Measurements from ENCODE around the gene XRRA1. TPM values are rescaled to one million over a fixed set of nuclear protein-coding genes. Genes with fewer than 3 reads are reported as not detected.

Gene XRRA1
- total RNA-seq, 1 experiment from 2014 or later = 7.3 TPM

DNA sequence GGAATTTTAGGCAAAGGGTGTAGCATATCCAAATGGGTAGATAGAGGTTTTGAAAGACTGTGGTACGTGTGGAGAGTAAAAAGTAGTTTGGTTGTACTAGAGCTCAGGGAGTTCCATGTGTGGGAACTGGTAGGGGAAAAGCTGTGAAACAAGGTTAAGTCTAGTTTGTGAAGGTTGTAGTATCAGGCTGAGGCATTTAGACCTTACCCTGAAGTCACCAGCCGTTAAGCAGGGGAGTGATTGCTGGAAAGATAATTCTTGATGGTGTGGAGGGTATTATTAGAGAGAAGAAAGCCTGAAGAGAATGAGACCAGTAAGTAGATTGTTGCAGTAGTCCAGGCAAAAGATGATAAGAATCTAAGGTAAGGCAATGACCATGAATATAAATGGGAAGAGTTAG is 132.2 kb downstream of the XRRA1 start:
- no peaks in the 10 kb centered on the region for H3K36me3 ChIP-seq (ENCODE audit: insufficient read depth, low read length, poor library complexity, severe bottlenecking)
- H3K4me1 ChIP-seq (ENCODE audit: insufficient read depth, low read length, poor library complexity, severe bottlenecking) = no peaks in the 10 kb centered on the region
- no peaks in the 10 kb centered on the region for H3K27me3 ChIP-seq (replicated peaks; ENCODE audit: insufficient read depth, low read depth, low read length, poor library complexity)
- intact Hi-C loops (cut with micrococcal nuclease; ENCODE audit: unreplicated experiment) = no loop called here
- CTCF ChIA-PET = no interaction called here
- BruUV-seq (replicated peaks) = no TSS peak
- POLR2A ChIA-PET (ENCODE audit: low non-redundant PET) = no interaction called here
- DNase-seq (ENCODE audit: low spot score) = no peak
- H3K9me3 ChIP-seq (ENCODE audit: low read depth, low read length, poor library complexity, severe bottlenecking) = no peaks in the 10 kb centered on the region
- TF ChIP-seq, protein P1, sequence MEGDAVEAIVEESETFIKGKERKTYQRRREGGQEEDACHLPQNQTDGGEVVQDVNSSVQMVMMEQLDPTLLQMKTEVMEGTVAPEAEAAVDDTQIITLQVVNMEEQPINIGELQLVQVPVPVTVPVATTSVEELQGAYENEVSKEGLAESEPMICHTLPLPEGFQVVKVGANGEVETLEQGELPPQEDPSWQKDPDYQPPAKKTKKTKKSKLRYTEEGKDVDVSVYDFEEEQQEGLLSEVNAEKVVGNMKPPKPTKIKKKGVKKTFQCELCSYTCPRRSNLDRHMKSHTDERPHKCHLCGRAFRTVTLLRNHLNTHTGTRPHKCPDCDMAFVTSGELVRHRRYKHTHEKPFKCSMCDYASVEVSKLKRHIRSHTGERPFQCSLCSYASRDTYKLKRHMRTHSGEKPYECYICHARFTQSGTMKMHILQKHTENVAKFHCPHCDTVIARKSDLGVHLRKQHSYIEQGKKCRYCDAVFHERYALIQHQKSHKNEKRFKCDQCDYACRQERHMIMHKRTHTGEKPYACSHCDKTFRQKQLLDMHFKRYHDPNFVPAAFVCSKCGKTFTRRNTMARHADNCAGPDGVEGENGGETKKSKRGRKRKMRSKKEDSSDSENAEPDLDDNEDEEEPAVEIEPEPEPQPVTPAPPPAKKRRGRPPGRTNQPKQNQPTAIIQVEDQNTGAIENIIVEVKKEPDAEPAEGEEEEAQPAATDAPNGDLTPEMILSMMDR (conservative IDR thresholded peaks at IDR 0.05; ENCODE audit: low read depth, low read length) = no peak
- no peak for TF ChIP-seq EZH2 (IDR thresholded peaks at IDR 0.05; ENCODE audit: borderline replicate concordance, low read depth, low read length, poor library complexity, severe bottlenecking)
- no peak overlapping the region for H3K4me3 ChIP-seq (ENCODE audit: low read depth, low read length, poor library complexity, severe bottlenecking)
- H3K27ac ChIP-seq (ENCODE audit: low read depth, low read length, poor library complexity, severe bottlenecking) = no peak overlapping the region

DNA sequence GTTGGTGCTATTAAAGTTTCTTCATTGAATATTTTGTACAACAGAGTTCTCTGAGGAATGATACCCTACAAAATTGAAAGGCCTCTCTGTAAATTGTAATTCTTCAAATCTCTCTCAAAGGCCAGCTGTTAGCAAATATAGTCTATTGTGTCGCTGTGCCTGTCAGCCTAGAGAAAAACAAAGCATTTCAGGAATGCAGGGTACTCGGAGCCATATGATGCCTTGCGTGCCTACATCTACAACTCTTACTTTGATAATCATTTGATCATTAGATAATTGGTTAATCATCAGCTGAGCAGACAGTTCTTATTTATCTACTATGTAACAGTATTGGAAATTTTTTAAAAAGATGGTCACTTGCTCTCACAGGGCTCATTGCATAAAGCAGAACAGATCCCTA is 132.9 kb downstream of the XRRA1 start:
- POLR2A ChIA-PET (ENCODE audit: low non-redundant PET) = interaction anchor here (0.6 kb wide), 1 partner anchor 323 kb away, joined by 13 read pairs; no protein-coding TSS in a partner anchor
- BruUV-seq (replicated peaks) = no TSS peak
- Histone ChIP-seq H3K9me3 (ENCODE audit: low read depth, low read length, poor library complexity, severe bottlenecking) (no peaks in the 10 kb centered on the region), H3K4me3 (ENCODE audit: low read depth, low read length, poor library complexity, severe bottlenecking) (no peak overlapping the region), H3K4me1 (ENCODE audit: insufficient read depth, low read length, poor library complexity, severe bottlenecking) (no peaks in the 10 kb centered on the region), H3K27ac (ENCODE audit: low read depth, low read length, poor library complexity, severe bottlenecking) (no peak overlapping the region), H3K36me3 (ENCODE audit: insufficient read depth, low read length, poor library complexity, severe bottlenecking) (no peaks in the 10 kb centered on the region), H3K27me3 (replicated peaks; ENCODE audit: insufficient read depth, low read depth, low read length, poor library complexity) (no peaks in the 10 kb centered on the region)
- CTCF ChIA-PET = no interaction called here
- DNase-seq (ENCODE audit: low spot score) = no peak
- TF ChIP-seq EZH2 (IDR thresholded peaks at IDR 0.05; ENCODE audit: borderline replicate concordance, low read depth, low read length, poor library complexity, severe bottlenecking) = no peak
- TF ChIP-seq, protein P1 (conservative IDR thresholded peaks at IDR 0.05; ENCODE audit: low read depth, low read length) = no peak
- intact Hi-C loops (cut with micrococcal nuclease; ENCODE audit: unreplicated experiment) = no loop called here

DNA sequence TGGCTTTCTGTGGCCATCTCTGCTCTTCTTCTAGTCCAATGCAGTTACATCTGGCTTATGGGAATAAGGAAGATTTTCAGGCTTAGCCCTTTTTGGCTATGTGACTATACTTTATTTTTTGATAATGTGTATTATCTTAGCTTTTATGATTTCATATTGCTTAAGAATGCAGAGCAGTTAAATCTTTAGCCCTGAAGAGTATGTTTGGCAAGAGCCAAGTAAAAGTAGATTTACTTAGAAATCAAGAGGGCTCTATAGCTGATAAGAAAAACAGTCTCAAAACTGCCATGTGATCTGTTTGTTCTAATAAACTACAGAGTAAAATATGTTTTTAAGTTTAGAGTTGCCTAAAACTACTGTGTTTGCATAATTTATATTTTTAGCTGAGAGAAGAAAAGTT is 139.1 kb downstream of the XRRA1 start:
- ChIA-PET CTCF (no interaction called here), POLR2A (ENCODE audit: low non-redundant PET) (interaction anchor here (0.6 kb wide), 1 partner anchor 380 kb away, joined by 6 read pairs; no protein-coding TSS in a partner anchor)
- Histone ChIP-seq H3K4me1 (ENCODE audit: insufficient read depth, low read length, poor library complexity, severe bottlenecking) (no peaks in the 10 kb centered on the region), H3K27me3 (replicated peaks; ENCODE audit: insufficient read depth, low read depth, low read length, poor library complexity) (no peaks in the 10 kb centered on the region), H3K4me3 (ENCODE audit: low read depth, low read length, poor library complexity, severe bottlenecking) (no peak overlapping the region), H3K36me3 (ENCODE audit: insufficient read depth, low read length, poor library complexity, severe bottlenecking) (no peaks in the 10 kb centered on the region), H3K9me3 (ENCODE audit: low read depth, low read length, poor library complexity, severe bottlenecking) (no peaks in the 10 kb centered on the region), H3K27ac (ENCODE audit: low read depth, low read length, poor library complexity, severe bottlenecking) (no peak overlapping the region)
- no peak for DNase-seq (ENCODE audit: low spot score)
- intact Hi-C loops (cut with micrococcal nuclease; ENCODE audit: unreplicated experiment) = no loop called here
- no TSS peak for BruUV-seq (replicated peaks)
- TF ChIP-seq, protein P1 (conservative IDR thresholded peaks at IDR 0.05; ENCODE audit: low read depth, low read length) = no peak
- TF ChIP-seq EZH2 (IDR thresholded peaks at IDR 0.05; ENCODE audit: borderline replicate concordance, low read depth, low read length, poor library complexity, severe bottlenecking) = no peak
